G401 (cell line): ENCODE measurements around the gene ALOX12B. TPM values are rescaled to one million over a fixed set of nuclear protein-coding genes. Genes with fewer than 3 reads are reported as not detected.

Experiments
- DNase-seq: peaks from one replicate; pipeline ENCODE4 v3.0.0-alpha.2; 2015; ENCODE audit warnings: low spot score
- in situ Hi-C: cut with HindIII; loops from 2 replicates; pipeline ENCODE4 v1.10.0; 2016; ENCODE audit warnings: low sequenced_read_pairs, mixed read lengths
- total RNA-seq: library from RNA; depleted of rRNA; stranded (reverse); fragments of >200 nt; shearing (Covaris generic); gene quantifications from 2 replicates; pipeline ENCODE4 v1.2.3, GENCODE V29; 2014

Gene ALOX12B
- total RNA-seq, 1 experiment from 2014 or later, result not detected

- DNase-seq, result no peak
- in situ Hi-C loops, result loop anchor here (5.0 kb wide), 1 partner anchor 46 kb away; no protein-coding TSS in a partner anchor
These were observed 31.7 kb downstream of the ALOX12B start for GRCh38 chr17:8055851-8056231.

- in situ Hi-C loops, result no loop called here
These were observed 33.9 kb downstream of the ALOX12B start for GRCh38 chr17:8053600-8053999.

GRCh38 chr17:8052256-8053252 is 35.0 kb downstream of the ALOX12B start:
- no peak for DNase-seq
- in situ Hi-C loops, result no loop called here

More at GRCh38 chr17:8053600-8053999, 33.9 kb downstream of the ALOX12B start:
- DNase-seq, result no peak

GRCh38 chr17:8051831-8052230 is 35.7 kb downstream of the ALOX12B start:
- in situ Hi-C loops, result no loop called here
- DNase-seq, result no peak

- in situ Hi-C loops, result no loop called here
- no peak for DNase-seq
These were observed 38.8 kb downstream of the ALOX12B start for GRCh38 chr17:8048736-8049135.

GRCh38 chr17:8048236-8048635 is 39.3 kb downstream of the ALOX12B start:
- no peak for DNase-seq
- in situ Hi-C loops, result no loop called here

GRCh38 chr17:8047769-8048110 is 39.8 kb downstream of the ALOX12B start:
- in situ Hi-C loops, result no loop called here

GRCh38 chr17:8046929-8047768 is 40.4 kb downstream of the ALOX12B start:
- in situ Hi-C loops, result no loop called here
- no peak for DNase-seq

More at GRCh38 chr17:8047769-8048110, 39.8 kb downstream of the ALOX12B start:
- no peak for DNase-seq

GRCh38 chr17:8046306-8046928 is 41.1 kb downstream of the ALOX12B start:
- no peak for DNase-seq
- in situ Hi-C loops, result no loop called here

GRCh38 chr17:8044819-8045810 is 42.4 kb downstream of the ALOX12B start:
- in situ Hi-C loops, result no loop called here
- no peak for DNase-seq

- in situ Hi-C loops, result no loop called here
These were observed 45.5 kb downstream of the ALOX12B start for GRCh38 chr17:8041979-8042378.

GRCh38 chr17:8041249-8041928 is 46.1 kb downstream of the ALOX12B start:
- DNase-seq, result peak; percentile 48
- in situ Hi-C loops, result no loop called here

More at GRCh38 chr17:8041979-8042378, 45.5 kb downstream of the ALOX12B start:
- no peak for DNase-seq

GRCh38 chr17:8039611-8040168 is 47.8 kb downstream of the ALOX12B start:
- DNase-seq, result no peak
- in situ Hi-C loops, result no loop called here

GRCh38 chr17:8038954-8039610 is 48.4 kb downstream of the ALOX12B start, which contains the start of gene ALOX15B:
TSS of gene ALOX15B (plus strand) at chr17:8039059. CDS start at chr17:8039156, 97 bp downstream.
- no peak for DNase-seq
- in situ Hi-C loops, result no loop called here

- in situ Hi-C loops, result no loop called here
- no peak for DNase-seq
These were observed 55.1 kb downstream of the ALOX12B start for GRCh38 chr17:8032442-8032841.

GRCh38 chr17:8031950-8032349 is 55.6 kb downstream of the ALOX12B start:
- in situ Hi-C loops, result no loop called here
- no peak for DNase-seq

- in situ Hi-C loops, result no loop called here
- DNase-seq, result no peak
These were observed 56.3 kb downstream of the ALOX12B start for GRCh38 chr17:8031261-8031661.
